ENCODE measurements around the gene TRIP11.

TRIP11 gene

DNA sequence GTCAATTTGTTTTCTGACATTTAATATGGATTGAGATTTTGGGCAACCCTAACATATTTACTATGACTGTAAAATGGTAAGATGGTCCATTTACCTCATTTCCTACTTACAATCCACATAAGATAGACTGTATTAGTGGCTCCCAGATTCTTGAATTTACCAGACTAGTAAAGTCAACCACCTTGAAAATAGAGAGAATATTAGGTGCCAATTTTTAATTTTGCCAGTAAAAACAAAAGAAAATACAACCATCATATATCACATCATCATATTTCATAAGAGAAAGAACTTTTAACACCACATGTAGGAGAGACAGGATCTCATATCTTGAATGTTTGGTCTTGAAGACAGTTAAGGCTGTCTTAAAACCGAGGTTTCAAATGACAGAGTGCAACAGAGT lies 84.7 kb downstream of the TRIP11 start:
- no peak for DNase-seq (ENCODE audit: low read depth)

GRCh38 chr14:91953170-91953985 lies 86.5 kb downstream of the TRIP11 start:
- DNase-seq (ENCODE audit: low read depth), result no peak

- DNase-seq (ENCODE audit: low read depth), result peak; percentile 46
Measured at GRCh38 chr14:91947475-91948184, 92.2 kb downstream of the TRIP11 start, which contains the start of gene FBLN5. Gene FBLN5, minus strand, starts transcription at chr14:91947694. Its CDS starts 465 bp downstream, at chr14:91947229.

GRCh38 chr14:91946622-91947474 lies 93.0 kb downstream of the TRIP11 start:
- no peak for DNase-seq (ENCODE audit: low read depth)

DNA sequence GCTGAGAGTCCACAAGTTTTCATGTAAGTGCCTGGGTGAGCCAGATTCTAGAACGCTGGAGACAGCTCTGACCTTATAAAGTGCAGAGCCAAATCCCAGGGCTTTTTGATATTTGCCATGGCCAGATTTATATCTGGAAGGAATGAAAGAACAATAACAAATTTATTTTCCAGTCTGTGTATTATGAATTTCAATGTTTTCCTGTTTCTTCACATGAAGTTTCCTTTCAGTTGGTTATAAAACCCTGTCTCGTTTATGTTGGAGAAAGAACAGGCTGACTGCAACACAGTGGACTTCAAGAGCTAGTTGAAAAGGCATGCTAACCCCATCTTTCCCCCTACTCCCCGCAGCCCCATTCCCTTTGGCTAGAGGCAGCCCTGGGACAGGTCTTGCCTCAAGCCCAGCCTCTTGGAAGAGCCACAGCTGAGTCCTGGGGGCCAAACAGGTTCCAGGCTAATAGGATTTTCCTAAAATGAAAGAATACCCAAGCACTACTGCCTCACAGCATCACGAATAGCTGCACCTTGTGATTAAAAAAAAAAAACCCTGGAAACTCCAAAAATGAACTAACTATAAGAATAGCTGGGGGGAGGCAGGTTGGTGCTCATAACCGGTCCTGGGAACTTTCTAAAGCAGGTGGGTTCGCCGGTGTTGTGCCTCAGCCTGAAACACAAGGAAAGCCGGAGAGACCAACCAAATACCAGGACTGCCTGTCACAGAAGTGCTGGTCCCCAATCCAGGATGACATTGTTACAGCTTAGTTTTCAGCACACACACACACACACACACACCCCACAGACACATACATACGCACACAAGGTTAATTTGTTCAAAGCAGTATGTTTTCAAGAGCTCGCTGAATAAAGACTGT lies 93.9 kb downstream of the TRIP11 start:
- DNase-seq (ENCODE audit: low read depth), result no peak

DNA sequence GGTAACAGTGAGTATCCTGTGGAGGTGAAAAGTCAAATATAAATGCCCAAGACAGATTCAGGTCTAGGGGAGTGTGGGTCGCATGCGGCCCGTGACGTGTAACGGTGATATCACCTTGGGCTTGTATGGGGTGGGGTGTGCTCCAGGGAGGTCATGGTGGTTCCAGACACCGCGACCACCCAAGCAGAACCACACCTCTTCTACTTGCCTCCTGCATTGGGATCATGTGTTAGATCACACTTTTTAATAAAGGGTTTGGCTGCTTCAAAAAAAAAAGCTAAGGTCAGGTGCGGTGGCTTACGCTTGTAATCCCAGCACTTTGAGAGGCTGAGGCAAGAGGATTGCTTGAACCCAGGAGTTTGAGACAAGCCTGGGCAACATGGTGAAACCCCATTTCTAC lies 96.9 kb downstream of the TRIP11 start:
- no peak for DNase-seq (ENCODE audit: low read depth)

- DNase-seq (ENCODE audit: low read depth), result no peak
Measured at GRCh38 chr14:91942128-91942527, 97.7 kb downstream of the TRIP11 start.

DNA sequence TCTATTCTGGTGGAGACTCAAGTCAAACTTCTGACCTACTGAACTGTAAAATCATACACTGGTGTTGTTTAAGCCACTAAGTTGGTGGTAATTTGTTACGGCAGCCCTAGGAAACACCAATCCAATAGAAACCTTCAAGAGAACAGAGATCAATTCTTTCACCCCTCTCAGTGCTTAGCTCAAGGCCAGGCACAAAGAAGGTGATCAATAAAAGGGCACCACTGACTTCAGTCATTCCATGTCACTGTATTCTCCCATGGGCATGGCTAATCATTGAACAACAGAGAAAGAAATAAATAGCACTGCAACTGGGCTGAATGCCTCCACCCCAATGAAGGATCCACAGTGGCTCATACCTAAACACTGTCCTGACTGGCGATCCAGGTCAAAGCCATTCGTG lies 99.7 kb downstream of the TRIP11 start:
- no peak for DNase-seq (ENCODE audit: low read depth)

- no peak for DNase-seq (ENCODE audit: low read depth)
Measured at GRCh38 chr14:91935586-91935985, 104.3 kb downstream of the TRIP11 start.

GRCh38 chr14:91934554-91935285 lies 105.1 kb downstream of the TRIP11 start:
- DNase-seq (ENCODE audit: low read depth), result no peak

DNA sequence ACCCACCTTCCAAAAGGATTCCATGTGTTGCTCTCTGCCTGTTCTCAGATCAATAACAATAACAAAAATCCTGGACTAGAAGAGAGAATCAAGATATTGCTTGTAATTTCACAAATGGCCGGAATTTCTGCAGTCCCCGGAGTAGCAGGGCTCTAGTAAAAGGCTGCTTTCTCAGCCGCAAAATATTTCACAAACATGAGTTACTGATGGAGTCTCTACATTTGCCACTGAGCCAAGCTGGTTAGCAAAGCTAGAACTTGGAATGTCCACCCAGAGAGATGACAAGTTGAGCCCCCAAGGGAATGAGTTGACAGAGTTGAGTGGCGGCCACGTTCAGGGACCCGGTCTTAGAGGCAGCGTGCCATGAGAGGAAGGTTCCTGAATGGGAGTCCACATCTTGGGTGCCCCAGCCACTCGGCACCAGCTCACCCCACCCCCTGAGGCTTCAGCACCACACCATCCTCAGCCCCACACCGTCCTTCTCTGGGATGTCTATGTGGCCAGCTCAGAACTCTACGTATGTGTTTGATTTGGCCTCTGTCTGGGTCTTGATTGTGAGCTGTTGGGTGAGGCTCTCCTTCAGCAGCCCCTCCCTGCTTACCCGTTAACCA lies 108.3 kb downstream of the TRIP11 start:
- DNase-seq (ENCODE audit: low read depth), result no peak

DNA sequence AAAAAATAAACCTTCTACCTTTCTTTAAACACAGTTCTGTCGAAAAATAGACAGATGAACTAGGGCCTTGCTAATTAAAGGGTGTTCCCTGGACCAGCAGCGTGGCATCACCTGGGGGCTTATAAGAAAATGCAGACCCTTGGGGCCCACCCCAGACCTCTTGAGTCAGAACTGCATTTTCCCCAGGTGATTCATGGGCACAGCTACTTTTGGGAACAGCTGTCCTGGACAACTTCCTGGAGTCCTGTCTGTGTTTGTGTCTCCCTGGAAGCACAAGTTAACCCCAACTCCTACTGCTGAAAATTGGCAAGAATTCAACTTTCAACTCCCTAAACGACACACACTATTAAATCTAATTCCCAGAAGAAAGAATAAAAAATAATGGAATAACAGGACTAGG lies 110.2 kb downstream of the TRIP11 start:
- DNase-seq (ENCODE audit: low read depth), result no peak

- no peak for DNase-seq (ENCODE audit: low read depth)
Measured at GRCh38 chr14:91927800-91928199, 112.1 kb downstream of the TRIP11 start.

DNA sequence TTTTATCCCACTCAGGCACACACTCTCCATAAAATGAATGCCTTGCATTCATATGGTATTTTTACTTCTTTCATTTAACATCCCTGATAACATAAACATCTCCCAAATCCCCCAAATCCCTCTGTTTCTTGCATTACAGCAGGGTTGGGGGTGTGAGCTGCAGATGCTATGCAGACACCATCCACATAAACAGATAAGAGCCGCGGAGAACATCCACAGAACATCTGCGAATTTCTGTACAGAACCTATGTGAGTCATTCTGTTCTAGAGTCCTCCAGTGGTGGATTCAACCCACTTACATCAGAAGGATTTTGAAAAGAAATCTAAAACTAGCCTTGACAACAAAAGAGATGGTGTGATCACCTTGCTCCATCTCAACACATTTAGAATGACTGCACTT lies 112.7 kb downstream of the TRIP11 start:
- no peak for DNase-seq (ENCODE audit: low read depth)

DNA sequence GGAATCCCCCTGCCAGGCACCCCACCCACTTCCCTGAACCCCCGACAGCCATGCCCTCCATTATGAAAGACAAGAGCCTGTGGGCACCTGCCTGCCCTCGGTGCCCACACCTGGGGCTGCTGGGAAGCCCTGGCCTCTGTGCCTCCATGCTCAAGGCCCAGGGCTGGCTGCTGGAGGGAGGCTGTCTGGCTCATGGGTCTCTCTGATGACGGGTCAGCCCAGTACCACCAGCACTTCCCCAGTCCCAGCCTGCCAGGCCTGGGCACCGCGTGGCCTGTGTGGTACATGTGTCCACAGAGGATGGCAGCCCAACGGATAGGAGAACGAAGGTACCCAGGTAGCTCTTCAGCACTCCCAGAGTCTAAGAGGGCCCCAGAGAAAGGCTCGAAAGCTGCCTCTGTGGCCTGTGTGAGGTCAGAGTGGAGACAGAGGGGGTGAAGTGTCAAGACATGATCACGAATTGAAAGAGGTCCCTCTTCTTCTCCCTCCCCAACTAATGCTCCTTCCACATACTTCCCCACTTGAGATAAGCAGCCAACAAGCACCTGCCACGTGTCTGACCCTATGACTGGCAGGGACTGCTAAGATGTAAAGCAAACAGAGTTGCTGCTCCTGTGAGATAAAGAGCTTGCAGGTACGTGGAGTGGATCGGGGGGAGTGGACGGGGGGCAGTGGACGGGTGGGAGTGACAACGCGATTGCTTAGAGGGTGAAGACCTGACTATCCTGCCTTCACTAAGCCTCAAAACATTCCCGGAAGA lies 113.5 kb downstream of the TRIP11 start:
- DNase-seq (ENCODE audit: low read depth), result no peak

DNA sequence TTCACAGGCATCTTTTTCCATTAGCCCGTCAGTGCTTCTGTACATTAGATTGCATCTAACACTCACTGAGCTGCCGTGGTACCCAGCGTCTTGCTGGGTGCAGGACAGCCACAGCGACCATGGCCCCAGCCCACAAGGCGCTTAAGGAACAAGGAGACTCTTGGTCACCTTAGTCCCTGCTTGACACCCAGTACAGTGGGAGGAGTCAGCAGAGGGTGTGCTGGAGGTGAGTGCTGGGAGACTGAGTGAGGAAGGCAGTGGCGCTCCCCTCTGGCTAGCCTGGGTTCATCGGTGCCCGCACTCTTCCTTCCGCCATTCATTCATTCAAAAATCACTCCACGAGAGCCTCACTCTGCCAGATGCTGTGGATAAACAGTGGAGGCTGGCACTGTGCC lies 114.1 kb downstream of the TRIP11 start:
- no peak for DNase-seq (ENCODE audit: low read depth)

- no peak for DNase-seq (ENCODE audit: low read depth)
Measured at GRCh38 chr14:91925001-91925726, 114.7 kb downstream of the TRIP11 start.

DNA sequence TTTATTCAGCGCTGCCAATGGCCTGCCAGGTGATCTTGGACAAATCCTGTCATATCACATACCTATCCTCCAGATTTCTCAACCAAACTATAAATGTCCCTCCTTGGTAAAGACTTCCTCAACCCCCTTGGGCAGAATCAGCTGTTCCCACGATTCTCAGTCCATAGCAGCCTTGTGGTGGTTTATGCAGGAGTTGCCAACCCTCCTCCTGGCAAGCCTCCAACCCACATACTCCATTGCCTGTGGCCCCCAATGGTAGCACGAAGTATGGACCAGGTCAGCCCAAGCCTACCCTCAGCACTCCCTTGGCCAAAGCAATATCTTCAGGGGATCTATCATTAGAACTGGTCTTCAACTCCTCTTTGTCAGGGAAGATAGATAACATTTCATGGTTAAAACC lies 119.3 kb downstream of the TRIP11 start:
- DNase-seq (ENCODE audit: low read depth), result no peak

DNA sequence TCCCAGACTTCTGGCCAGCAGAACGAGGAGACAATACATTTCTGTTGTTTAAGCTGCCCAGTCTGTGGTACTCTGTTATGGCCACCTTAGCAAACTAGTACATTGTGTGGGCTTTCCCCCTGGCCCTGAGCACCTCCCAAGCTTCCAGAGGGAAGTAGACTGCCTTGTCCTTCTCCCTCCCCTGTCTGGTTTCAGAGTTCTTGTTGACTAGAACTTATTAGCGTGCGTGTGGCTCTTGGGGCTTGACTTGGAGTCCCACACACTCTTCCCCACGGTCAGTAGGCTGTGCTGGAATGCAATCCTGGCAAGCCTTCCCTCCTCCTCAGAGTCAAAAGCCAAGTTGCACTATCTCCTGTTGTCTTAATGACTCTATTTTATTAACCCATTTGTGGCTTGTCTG lies 120.0 kb downstream of the TRIP11 start:
- DNase-seq (ENCODE audit: low read depth), result no peak
